T47D (cell line): ENCODE results near the gene FBXO48.
A peak's percentile ranks its signal among the peaks of the same experiment; 100 is the strongest.
"Not testable (repeated sequence)": the region's sequence is repeated elsewhere in the genome, so short reads cannot be mapped to it uniquely, and the experiment has no call there.

Experiments used
- DNase-seq, 2 experiments: peaks; one replicate each; pipeline versions ENCODE4 v3.0.0 to v3.0.0-alpha.2; 2011 to 2012; ENCODE audit warnings: low read depth in 1 of 2, low spot score in 1 of 2
- JUND ChIP-seq: IDR thresholded peaks from 2 replicates; pipeline ENCODE4 v1.6.1; 2012; ENCODE audit warnings: low read depth
- in situ Hi-C: cut with HindIII; loops from 2 replicates; pipeline ENCODE4 v1.10.0; 2016; ENCODE audit warnings: low sequenced_read_pairs, low pct_unique_long_range_greater_than_20kb

Gene FBXO48

GRCh38 chr2:68465081-68465916, 1.8 kb downstream of the FBXO48 start:
- no peak for DNase-seq
- in situ Hi-C loops = no loop called here
- TF ChIP-seq JUND = no peak

- no peak for DNase-seq
- no peak for TF ChIP-seq JUND
- in situ Hi-C loops = no loop called here
Observed at GRCh38 chr2:68464651-68465050, 2.4 kb downstream of the FBXO48 start.

- in situ Hi-C loops = no loop called here
- TF ChIP-seq JUND = no peak
- DNase-seq = peak; percentile 37 to 69
Observed at GRCh38 chr2:68463287-68463877, 3.7 kb downstream of the FBXO48 start.

DNA sequence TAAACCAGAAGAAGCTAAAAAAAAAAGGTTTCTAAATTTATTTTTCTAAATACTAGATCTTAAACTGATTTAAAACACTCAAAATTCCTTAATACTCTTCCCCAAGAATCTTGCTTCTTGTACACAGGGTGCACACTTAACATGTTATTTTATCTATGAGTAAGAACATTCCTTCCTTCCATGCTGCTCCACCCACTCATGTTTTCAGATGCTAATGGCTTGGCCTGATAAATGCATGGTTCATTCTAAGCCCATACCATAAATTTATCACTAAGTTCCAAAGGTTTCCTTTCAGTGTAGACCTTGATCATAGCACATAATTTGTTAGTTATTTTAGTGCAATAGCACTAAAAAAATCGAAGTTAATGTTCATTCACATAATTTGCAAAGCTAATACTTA, 8.1 kb downstream of the FBXO48 start:
- in situ Hi-C loops = no loop called here
- no peak for TF ChIP-seq JUND
- DNase-seq = no peak

DNA sequence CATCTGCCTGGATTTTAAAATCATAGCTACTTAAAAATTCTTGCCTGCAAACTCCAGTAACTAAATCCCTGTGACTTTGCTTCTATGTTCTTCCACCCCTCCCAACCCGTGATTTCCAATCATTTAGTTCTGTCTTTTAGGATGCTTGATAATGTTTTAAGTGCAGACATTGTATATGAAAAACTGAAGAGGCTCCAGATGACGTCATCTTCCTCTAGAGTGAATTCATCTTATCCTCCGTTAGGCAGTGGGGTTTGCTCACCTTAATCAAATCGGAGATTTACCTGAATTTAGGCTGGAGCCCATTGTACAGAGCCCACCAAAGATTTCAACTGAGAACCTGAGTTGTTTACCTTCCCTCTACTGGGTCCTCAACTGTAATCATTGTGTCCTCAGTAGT, 10.9 kb downstream of the FBXO48 start:
- no peak for TF ChIP-seq JUND
- DNase-seq = no peak
- in situ Hi-C loops = no loop called here

DNA sequence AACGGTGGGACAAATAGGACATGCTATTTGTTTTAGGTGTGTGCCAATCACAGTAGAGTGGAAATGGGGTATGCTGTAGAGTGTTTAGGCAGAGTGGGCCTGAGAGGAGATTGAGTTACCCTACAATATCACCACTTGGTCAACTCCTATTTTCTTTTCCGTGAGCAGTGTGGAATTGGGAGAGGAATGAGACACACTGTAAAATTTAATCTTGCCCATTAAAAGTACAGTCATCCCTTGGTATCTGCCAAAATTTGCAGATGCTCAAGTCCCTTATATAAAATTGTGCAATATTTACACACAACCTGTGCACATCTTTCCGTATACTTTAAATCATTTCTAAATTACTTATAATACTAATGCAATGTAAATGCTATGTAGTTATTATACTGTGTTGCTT, 12.4 kb downstream of the FBXO48 start:
- in situ Hi-C loops = no loop called here
- DNase-seq = no peak
- no peak for TF ChIP-seq JUND

- TF ChIP-seq JUND = no peak
- no peak for DNase-seq
- in situ Hi-C loops = no loop called here
Observed at GRCh38 chr2:68453761-68454360, 13.2 kb downstream of the FBXO48 start.

GRCh38 chr2:68452158-68452900, 14.8 kb downstream of the FBXO48 start:
- in situ Hi-C loops = no loop called here
- TF ChIP-seq JUND = no peak
- DNase-seq = no peak

DNA sequence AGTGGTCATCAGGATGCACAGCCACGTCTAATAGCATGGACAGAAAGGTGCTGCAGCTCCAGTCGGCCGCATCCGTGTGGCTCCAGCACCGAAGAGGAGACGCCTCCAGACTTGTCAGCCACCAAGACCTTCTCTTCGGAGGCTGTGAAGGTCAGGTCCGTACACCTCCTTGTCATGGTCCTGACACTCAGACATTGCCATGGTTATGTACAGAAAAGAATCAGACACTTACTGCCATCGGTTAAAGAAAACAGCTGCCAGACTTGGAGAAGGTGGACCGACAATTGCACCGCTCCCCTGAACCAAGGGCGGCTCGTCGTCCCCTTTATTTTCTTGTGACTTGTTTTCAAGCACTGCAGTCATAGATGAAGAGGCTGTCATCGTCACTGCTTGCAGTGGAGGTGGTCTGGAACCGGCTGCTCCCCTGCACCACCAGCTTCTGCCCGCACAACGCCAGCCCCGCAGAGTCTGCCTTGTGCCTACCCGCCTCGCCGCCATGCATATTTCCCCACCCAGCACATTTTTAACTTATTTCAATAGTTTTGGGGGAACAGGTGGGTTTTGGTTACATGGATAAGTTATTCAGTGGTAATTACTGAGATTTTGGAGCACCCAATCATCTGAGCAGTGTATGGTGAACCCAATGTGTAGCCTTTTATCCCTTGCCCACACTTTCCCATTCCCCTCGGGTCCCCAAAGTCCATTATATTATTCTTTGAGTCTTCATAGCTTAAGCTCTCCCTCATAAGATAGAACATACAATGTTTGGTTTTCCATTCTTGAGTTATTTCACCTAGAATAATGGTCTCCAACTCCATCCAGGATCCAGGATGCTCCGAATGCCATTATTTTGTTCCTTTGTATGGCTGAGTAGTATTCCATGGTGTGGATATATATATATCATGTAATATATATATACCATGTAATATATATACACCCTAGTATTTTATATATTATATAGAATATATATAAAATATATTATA, 18.1 kb downstream of the FBXO48 start:
- no peak for DNase-seq
- TF ChIP-seq JUND = no peak
- in situ Hi-C loops = no loop called here

DNA sequence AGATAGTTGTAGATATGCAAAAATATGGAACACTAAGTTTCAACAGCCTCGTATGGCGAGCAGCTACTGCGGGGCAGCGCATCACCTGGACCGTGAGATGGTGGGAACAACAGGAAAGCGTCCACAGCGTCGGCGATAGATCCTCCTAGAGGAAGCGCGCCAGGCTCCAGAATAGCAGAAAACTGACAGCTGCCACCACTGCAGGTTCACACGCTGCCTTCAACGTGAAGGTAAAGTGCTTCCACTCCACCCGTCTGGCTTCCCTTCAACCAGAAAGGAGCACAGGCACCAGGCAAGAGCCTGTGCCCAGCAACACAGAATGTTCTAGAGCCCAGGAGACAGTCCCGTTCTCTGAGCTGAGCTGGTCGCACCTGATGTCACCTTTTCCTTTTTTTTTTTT, 20.0 kb downstream of the FBXO48 start:
- TF ChIP-seq JUND = no peak
- no peak for DNase-seq
- in situ Hi-C loops = no loop called here

GRCh38 chr2:68446425-68446824, 20.7 kb downstream of the FBXO48 start:
- DNase-seq, in situ Hi-C loops: not testable (repeated sequence)

DNA sequence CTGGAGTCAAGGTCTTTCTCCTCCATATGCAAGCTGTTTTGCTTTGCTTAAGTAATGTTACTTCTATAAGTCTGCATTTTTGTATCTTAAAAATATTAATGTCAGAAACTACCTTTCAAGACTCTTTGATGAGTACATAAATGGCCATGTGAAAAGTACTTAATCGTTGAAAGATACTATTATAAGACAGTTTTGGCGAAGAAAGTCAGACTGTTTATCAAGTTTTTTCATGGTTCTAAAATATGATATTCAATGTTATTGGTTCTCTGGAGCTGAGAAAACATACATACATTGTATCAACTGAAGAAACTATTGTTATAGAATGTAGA, 25.1 kb downstream of the FBXO48 start:
- no peak for TF ChIP-seq JUND

More for the DNA sequence above, 25.1 kb downstream of the FBXO48 start:
- DNase-seq = no peak
- in situ Hi-C loops = no loop called here
